ENCODE measurements around the gene GNG12. TPM values are rescaled to one million over a fixed set of nuclear protein-coding genes. Genes with fewer than 3 reads are reported as not detected.

GNG12 gene
- total RNA-seq, 1 donor from 2014 or later: 33.9 TPM

GRCh38 chr1:67803380-67804279 is 29.6 kb downstream of the GNG12 start:
- Histone ChIP-seq H3K9ac (ENCODE audit: low read depth in 1 of 3, low read length in 3 of 3) (no peak overlapping the region), H3K27ac (ENCODE audit: low read depth, low read length) (no peak overlapping the region)

GRCh38 chr1:67802565-67802964 is 30.7 kb downstream of the GNG12 start:
- H3K9ac ChIP-seq (ENCODE audit: low read depth in 1 of 3, low read length in 3 of 3): no peak overlapping the region
- H3K4me1 ChIP-seq (ENCODE audit: control insufficient read depth in 3 of 3, insufficient read depth in 3 of 3, low read length in 3 of 3): peaks cover 6 to 15% (median 7%) of the 10 kb centered on the region in 3 donors
- no peaks in the 10 kb centered on the region for H3K27me3 ChIP-seq (ENCODE audit: control insufficient read depth in 3 of 3, insufficient read depth in 3 of 3, low read length in 3 of 3)
- peaks cover 0 to 2% (median 0%) of the 10 kb centered on the region in 3 donors for H3K36me3 ChIP-seq (ENCODE audit: control insufficient read depth in 3 of 3, insufficient read depth in 3 of 3, low read length in 3 of 3)
- no peaks in the 10 kb centered on the region for H3K9me3 ChIP-seq (ENCODE audit: control insufficient read depth in 3 of 3, low read length in 3 of 3)
- H3K27ac ChIP-seq (ENCODE audit: low read depth, low read length): no peak overlapping the region
- H3K4me3 ChIP-seq (ENCODE audit: low read length in 3 of 3): no peak overlapping the region

More at GRCh38 chr1:67803380-67804279, 29.6 kb downstream of the GNG12 start:
- Histone ChIP-seq H3K4me3 (ENCODE audit: low read length in 3 of 3) (no peak overlapping the region), H3K9me3 (ENCODE audit: control insufficient read depth in 3 of 3, low read length in 3 of 3) (no peaks in the 10 kb centered on the region), H3K36me3 (ENCODE audit: control insufficient read depth in 3 of 3, insufficient read depth in 3 of 3, low read length in 3 of 3) (peaks cover 0 to 2% (median 0%) of the 10 kb centered on the region in 3 donors), H3K27me3 (ENCODE audit: control insufficient read depth in 3 of 3, insufficient read depth in 3 of 3, low read length in 3 of 3) (no peaks in the 10 kb centered on the region), H3K4me1 (ENCODE audit: control insufficient read depth in 3 of 3, insufficient read depth in 3 of 3, low read length in 3 of 3) (peaks cover 6 to 15% (median 7%) of the 10 kb centered on the region in 3 donors)

GRCh38 chr1:67801903-67802302 is 31.4 kb downstream of the GNG12 start:
- no peak overlapping the region for H3K9ac ChIP-seq (ENCODE audit: low read depth in 1 of 3, low read length in 3 of 3)
- H3K36me3 ChIP-seq (ENCODE audit: control insufficient read depth in 3 of 3, insufficient read depth in 3 of 3, low read length in 3 of 3): peaks cover 0 to 2% (median 0%) of the 10 kb centered on the region in 3 donors
- H3K4me3 ChIP-seq (ENCODE audit: low read length in 3 of 3): no peak overlapping the region
- no peaks in the 10 kb centered on the region for H3K27me3 ChIP-seq (ENCODE audit: control insufficient read depth in 3 of 3, insufficient read depth in 3 of 3, low read length in 3 of 3)
- no peak overlapping the region for H3K27ac ChIP-seq (ENCODE audit: low read depth, low read length)
- peaks cover 6 to 15% (median 7%) of the 10 kb centered on the region in 3 donors for H3K4me1 ChIP-seq (ENCODE audit: control insufficient read depth in 3 of 3, insufficient read depth in 3 of 3, low read length in 3 of 3)
- H3K9me3 ChIP-seq (ENCODE audit: control insufficient read depth in 3 of 3, low read length in 3 of 3): no peaks in the 10 kb centered on the region

GRCh38 chr1:67795179-67795912 is 37.9 kb downstream of the GNG12 start:
- H3K9ac ChIP-seq (ENCODE audit: low read depth in 1 of 3, low read length in 3 of 3): no peak overlapping the region
- no peak overlapping the region for H3K4me3 ChIP-seq (ENCODE audit: low read length in 3 of 3)
- H3K27me3 ChIP-seq (ENCODE audit: control insufficient read depth in 3 of 3, insufficient read depth in 3 of 3, low read length in 3 of 3): no peaks in the 10 kb centered on the region
- H3K36me3 ChIP-seq (ENCODE audit: control insufficient read depth in 3 of 3, insufficient read depth in 3 of 3, low read length in 3 of 3): no peaks in the 10 kb centered on the region
- H3K27ac ChIP-seq (ENCODE audit: low read depth, low read length): no peak overlapping the region
- peaks cover 20 to 27% (median 20%) of the 10 kb centered on the region in 3 donors for H3K4me1 ChIP-seq (ENCODE audit: control insufficient read depth in 3 of 3, insufficient read depth in 3 of 3, low read length in 3 of 3)
- H3K9me3 ChIP-seq (ENCODE audit: control insufficient read depth in 3 of 3, low read length in 3 of 3): no peaks in the 10 kb centered on the region

GRCh38 chr1:67793562-67793961 is 39.7 kb downstream of the GNG12 start:
- Histone ChIP-seq H3K27me3 (ENCODE audit: control insufficient read depth in 3 of 3, insufficient read depth in 3 of 3, low read length in 3 of 3) (no peaks in the 10 kb centered on the region), H3K4me1 (ENCODE audit: control insufficient read depth in 3 of 3, insufficient read depth in 3 of 3, low read length in 3 of 3) (peaks cover 20 to 27% (median 20%) of the 10 kb centered on the region in 3 donors), H3K9ac (ENCODE audit: low read depth in 1 of 3, low read length in 3 of 3) (no peak overlapping the region), H3K9me3 (ENCODE audit: control insufficient read depth in 3 of 3, low read length in 3 of 3) (no peaks in the 10 kb centered on the region), H3K36me3 (ENCODE audit: control insufficient read depth in 3 of 3, insufficient read depth in 3 of 3, low read length in 3 of 3) (no peaks in the 10 kb centered on the region), H3K27ac (ENCODE audit: low read depth, low read length) (no peak overlapping the region), H3K4me3 (ENCODE audit: low read length in 3 of 3) (no peak overlapping the region)

GRCh38 chr1:67792741-67793458 is 40.4 kb downstream of the GNG12 start:
- Histone ChIP-seq H3K27me3 (ENCODE audit: control insufficient read depth in 3 of 3, insufficient read depth in 3 of 3, low read length in 3 of 3) (no peaks in the 10 kb centered on the region), H3K9ac (ENCODE audit: low read depth in 1 of 3, low read length in 3 of 3) (no peak overlapping the region), H3K36me3 (ENCODE audit: control insufficient read depth in 3 of 3, insufficient read depth in 3 of 3, low read length in 3 of 3) (no peaks in the 10 kb centered on the region), H3K4me3 (ENCODE audit: low read length in 3 of 3) (no peak overlapping the region), H3K27ac (ENCODE audit: low read depth, low read length) (no peak overlapping the region), H3K4me1 (ENCODE audit: control insufficient read depth in 3 of 3, insufficient read depth in 3 of 3, low read length in 3 of 3) (peaks cover 20 to 27% (median 20%) of the 10 kb centered on the region in 3 donors), H3K9me3 (ENCODE audit: control insufficient read depth in 3 of 3, low read length in 3 of 3) (no peaks in the 10 kb centered on the region)

- H3K9me3 ChIP-seq (ENCODE audit: control insufficient read depth in 3 of 3, low read length in 3 of 3): no peaks in the 10 kb centered on the region
- peak overlapping the region; percentile 11 for H3K27ac ChIP-seq (ENCODE audit: low read depth, low read length)
- H3K4me3 ChIP-seq (ENCODE audit: low read length in 3 of 3): no peak overlapping the region
- peaks cover 20 to 29% (median 20%) of the 10 kb centered on the region in 3 donors for H3K4me1 ChIP-seq (ENCODE audit: control insufficient read depth in 3 of 3, insufficient read depth in 3 of 3, low read length in 3 of 3)
- H3K27me3 ChIP-seq (ENCODE audit: control insufficient read depth in 3 of 3, insufficient read depth in 3 of 3, low read length in 3 of 3): no peaks in the 10 kb centered on the region
- no peak overlapping the region for H3K9ac ChIP-seq (ENCODE audit: low read depth in 1 of 3, low read length in 3 of 3)
- H3K36me3 ChIP-seq (ENCODE audit: control insufficient read depth in 3 of 3, insufficient read depth in 3 of 3, low read length in 3 of 3): no peaks in the 10 kb centered on the region
These were observed 41.2 kb downstream of the GNG12 start for GRCh38 chr1:67792103-67792502.

- Histone ChIP-seq H3K9ac (ENCODE audit: low read depth in 1 of 3, low read length in 3 of 3) (no peak overlapping the region), H3K27me3 (ENCODE audit: control insufficient read depth in 3 of 3, insufficient read depth in 3 of 3, low read length in 3 of 3) (no peaks in the 10 kb centered on the region), H3K36me3 (ENCODE audit: control insufficient read depth in 3 of 3, insufficient read depth in 3 of 3, low read length in 3 of 3) (no peaks in the 10 kb centered on the region), H3K9me3 (ENCODE audit: control insufficient read depth in 3 of 3, low read length in 3 of 3) (no peaks in the 10 kb centered on the region), H3K4me3 (ENCODE audit: low read length in 3 of 3) (no peak overlapping the region), H3K4me1 (ENCODE audit: control insufficient read depth in 3 of 3, insufficient read depth in 3 of 3, low read length in 3 of 3) (peaks cover 20 to 32% (median 20%) of the 10 kb centered on the region in 3 donors), H3K27ac (ENCODE audit: low read depth, low read length) (peak overlapping the region; percentile 11)
These were observed 41.6 kb downstream of the GNG12 start for GRCh38 chr1:67791686-67792085.

GRCh38 chr1:67791261-67791660 is 42.0 kb downstream of the GNG12 start:
- Histone ChIP-seq H3K9me3 (ENCODE audit: control insufficient read depth in 3 of 3, low read length in 3 of 3) (no peaks in the 10 kb centered on the region), H3K4me1 (ENCODE audit: control insufficient read depth in 3 of 3, insufficient read depth in 3 of 3, low read length in 3 of 3) (peaks cover 19 to 32% (median 20%) of the 10 kb centered on the region in 3 donors), H3K4me3 (ENCODE audit: low read length in 3 of 3) (no peak overlapping the region), H3K27ac (ENCODE audit: low read depth, low read length) (no peak overlapping the region), H3K9ac (ENCODE audit: low read depth in 1 of 3, low read length in 3 of 3) (no peak overlapping the region), H3K27me3 (ENCODE audit: control insufficient read depth in 3 of 3, insufficient read depth in 3 of 3, low read length in 3 of 3) (no peaks in the 10 kb centered on the region), H3K36me3 (ENCODE audit: control insufficient read depth in 3 of 3, insufficient read depth in 3 of 3, low read length in 3 of 3) (no peaks in the 10 kb centered on the region)
